GM10847 (cell line): Measurements from ENCODE around the gene DNAAF1.

ENCODE experiments used
- POLR2A ChIP-seq: IDR thresholded peaks from 2 replicates; pipeline ENCODE4 v1.6.1; 2011; ENCODE audit not compliant: insufficient read length; ENCODE audit errors: extremely low read depth

Gene DNAAF1

DNA sequence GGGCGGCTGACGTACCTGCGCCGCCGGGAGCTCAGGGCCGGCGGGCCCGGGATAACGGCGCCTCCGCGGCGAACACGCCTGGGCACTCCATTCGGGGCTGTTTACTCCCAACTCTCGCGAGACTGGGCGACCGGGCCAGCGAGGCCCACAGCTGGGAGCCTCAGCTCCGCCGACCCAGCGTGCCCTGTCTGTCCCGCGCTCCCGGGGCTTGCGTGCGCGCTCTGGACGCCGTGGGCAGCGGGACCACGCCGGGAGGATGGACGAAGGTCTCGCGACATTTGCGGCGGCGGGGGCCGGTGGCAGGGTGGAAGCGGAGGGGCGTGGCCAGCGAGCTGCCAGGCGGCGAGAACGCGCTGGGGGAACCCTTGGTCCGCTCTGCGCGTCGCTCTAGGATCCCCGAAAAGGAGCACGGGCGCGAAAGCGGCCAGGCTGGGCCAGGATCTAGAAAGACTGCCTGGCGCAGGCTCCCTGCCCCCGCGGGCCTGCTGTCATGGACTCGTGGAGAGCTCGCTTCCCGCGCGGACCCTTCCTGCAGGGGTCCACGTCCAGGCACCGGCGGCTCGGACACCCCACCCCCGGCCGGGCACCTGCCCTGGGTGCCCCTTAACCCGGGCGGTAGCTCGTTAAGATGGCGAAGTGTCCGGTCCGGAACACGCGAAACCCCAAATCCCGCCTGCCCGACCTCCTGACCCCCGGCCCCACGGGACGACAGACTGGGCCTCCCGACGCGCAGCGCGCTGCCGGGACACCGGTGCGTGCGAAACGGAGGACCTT lies 28.2 kb upstream of the DNAAF1 start, which contains the start of gene MBTPS1:
TSS of gene MBTPS1 (minus strand) at position 223 of the 774 bp plus-strand sequence. CDS start 15,159 bp downstream, outside the sequence.
- TF ChIP-seq POLR2A = peak; percentile 53

DNA sequence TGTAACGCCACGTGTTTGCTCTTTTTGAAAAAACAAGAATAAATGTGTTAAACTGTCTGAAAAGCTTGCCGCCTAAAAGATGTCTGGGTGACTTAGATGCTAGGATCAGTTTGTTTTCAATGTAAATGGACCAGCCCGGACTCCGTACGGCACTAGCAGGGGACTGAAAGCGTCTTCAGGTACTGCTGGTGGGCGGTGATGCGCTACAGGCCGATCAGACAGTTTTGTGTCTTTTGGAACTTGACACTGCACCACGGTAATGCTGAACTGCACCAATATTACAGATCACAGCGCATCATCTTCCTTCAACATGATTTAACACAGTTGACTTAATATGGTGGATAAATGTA lies 27.6 kb upstream of the DNAAF1 start:
- no peak for TF ChIP-seq POLR2A

DNA sequence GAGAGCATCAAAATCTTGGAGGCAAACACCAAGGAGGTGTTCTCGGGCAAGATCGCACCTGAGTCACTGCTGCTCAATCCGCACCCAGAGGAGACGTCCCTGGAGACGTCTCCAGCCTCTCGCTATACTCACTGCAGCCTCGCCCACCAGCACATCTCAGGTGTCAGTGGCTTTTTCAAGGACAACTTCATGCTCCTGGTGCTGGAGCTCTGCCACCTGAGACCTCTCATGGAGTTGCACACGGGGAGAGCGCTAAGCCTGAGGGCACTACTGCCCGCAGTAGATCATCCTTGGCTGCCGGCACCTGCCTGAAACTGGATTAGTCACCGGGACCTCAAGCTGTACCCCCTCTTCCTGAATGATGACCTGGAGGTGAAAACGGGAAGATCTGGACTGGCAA lies 25.7 kb upstream of the DNAAF1 start:
- TF ChIP-seq POLR2A = no peak

DNA sequence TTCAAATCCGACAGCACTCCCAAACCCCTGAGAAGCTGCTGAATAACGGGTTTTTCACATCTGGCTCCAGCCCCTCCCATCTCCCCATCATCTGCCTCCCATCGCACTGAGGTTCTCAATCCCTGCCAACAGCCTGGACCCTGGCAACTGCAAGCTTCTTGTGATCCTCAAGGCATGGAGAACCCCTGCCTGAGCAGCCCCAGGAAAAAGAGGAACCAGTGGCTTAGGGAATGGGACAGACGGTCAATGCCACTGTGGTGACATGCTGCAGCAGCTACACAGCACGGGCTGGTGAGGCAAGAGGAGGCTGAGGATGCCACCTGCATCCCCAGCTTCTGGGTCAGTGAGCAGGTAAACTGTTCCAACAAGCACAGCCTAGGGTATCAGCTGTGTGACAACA lies 25.1 kb upstream of the DNAAF1 start:
- TF ChIP-seq POLR2A = no peak

DNA sequence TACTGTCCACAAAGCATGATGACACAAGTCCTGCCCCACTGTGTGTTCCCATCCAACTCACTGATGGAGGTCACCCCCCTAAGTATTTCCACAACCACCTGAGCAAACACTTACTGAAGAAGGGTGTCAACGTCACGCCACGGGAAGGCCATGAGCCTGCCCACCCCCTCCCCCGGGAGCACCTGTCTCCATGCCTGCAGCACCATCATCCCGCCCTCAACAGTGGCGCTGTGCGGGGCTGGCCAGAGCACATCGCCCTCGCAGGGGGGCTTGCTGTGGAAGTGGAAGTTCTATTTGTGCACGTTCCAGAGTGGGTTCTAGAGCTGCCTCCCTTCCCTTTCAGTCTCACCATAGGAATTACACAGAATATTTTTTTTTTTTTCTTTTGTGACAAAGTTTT lies 24.1 kb upstream of the DNAAF1 start:
- no peak for TF ChIP-seq POLR2A

DNA sequence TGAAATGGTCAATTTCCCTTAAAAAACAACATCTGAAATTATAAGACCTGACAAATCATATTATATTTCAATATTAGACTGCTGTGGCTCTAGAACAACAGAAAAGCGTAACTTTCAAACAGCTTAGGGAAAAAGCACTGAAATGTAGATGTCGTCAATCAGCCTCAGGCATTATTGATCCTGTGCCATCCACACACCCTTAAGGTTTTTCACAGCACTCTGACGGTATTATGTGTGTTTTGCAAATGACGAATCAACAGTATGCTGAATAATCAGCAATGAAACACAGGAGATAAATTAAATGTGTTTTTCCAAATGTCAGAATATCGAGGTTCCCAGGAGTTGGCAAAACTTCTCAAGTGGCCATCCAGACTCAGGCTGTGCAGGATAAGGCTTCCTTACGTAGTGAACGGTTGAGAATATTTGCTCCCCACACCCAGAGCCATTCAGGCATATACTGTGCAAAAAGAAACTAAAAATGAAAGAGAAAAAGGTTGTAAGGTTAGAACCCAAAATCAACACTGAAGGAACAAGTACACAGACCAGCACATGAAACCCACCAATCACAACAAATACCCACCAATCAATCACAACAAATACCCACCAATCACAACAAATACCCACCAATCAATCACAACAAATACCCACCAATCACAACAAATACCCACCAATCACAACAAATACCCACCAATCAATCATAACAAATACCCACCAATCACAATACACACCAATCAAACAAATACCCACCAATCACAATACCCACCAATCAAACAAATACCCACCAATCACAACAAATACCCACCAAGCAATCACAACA lies 20.6 kb upstream of the DNAAF1 start:
- TF ChIP-seq POLR2A = no peak

DNA sequence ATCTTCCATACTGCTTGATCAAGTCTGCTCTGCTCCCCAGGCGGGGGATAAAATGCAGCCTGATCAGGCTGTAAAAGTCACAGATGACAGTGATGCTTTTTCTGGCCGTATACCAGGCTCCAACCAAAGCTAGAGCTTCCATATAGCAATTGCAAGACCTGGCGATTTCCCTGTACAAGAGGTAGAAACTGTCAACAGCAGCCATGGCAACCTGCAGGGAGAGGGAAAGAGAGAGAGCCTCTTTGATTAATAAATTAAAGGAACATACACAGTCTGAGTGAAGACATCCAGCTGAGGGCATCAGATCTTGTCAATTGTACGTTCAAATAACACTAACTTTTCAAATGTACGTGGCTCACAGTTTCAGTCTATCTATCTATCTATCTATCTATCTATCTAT lies 14.0 kb upstream of the DNAAF1 start:
- no peak for TF ChIP-seq POLR2A

DNA sequence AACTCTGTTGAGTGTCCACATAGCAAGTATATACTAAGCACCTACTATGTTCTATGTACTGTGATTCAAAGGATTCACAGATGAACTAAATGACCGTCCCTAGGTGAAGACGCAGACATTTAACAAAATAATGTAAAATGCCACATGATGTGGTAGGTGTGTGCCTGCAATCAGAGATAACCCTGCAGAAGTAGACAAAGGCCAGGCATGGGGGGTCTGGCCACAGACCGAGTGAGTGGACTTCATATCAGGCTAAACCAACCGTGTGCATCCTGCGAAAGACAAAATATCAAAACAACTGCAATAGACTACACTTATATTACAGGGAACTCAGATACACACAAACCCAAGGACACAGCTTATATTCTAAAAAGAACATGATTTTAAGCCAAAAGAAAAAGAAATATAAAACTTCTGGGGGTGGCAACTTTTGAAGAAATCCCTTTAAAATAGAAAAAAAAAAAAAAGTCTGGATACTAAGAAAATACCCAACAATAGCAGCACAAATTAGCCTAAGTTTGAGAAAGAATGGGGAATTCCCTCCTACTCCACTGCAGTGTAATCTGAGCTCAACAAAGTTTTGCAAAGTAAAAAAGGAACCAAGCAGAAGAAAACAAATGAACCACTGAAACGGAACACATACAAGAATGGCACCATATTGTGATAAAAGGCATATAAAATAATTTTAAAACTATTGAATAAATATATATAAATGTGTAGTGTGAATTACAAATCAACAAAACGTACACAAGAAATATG lies 12.4 kb upstream of the DNAAF1 start:
- TF ChIP-seq POLR2A = no peak

DNA sequence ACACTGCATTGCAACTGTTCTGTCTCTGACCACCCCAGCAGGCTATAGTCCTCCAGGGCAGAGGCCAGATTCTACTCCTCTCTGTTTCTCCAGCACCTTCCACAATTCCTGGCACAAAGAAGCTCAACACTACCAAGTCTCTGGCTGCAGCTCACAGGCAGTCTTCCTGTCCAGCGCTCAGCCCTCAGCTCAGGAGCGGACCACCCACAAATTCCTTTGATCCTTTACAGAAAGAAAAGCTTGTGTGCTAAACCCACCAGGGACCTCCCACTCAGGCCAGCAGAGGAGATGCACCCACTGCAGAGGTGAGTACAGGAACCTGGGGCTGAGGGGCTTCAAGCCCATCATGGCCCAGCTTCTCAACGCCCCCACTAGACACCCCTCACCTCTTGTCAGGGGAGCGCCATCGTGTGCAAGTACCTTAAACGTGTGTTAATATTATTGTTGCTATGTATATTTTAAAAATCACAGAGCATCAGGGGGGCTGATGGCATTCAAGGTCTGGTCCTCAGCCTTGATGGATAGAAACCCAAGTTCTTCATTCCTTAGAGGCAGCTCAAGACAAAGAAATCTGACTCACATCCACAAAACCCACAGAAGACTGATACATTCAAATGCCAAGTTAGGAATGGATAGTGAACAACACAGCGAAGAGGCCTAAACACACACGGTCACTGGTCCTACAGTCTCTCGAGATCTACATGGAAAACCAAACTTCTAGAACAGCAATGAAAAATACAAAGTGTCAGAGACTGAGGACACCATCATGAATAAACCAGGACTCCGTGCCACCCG lies 8.6 kb upstream of the DNAAF1 start:
- no peak for TF ChIP-seq POLR2A

DNA sequence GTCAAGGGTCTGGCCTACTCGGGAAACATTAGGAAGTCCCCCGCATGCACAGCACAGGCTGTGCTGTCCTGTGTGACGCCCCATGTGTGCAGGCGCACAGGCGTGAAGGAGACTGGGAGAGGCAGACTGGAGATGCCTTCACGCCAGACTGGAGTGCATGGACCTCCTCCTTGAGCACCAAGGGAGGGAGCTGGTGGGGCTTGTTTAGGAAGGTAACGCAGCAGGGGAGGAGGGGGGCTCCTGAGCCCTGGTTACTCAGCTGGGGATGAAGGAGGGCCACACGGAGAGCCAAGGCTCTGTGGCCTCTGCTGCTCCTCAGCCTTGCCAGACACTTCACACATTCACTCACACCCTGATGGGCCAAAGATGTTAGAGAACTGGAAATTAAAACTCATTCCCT lies 7.8 kb upstream of the DNAAF1 start:
- no peak for TF ChIP-seq POLR2A

DNA sequence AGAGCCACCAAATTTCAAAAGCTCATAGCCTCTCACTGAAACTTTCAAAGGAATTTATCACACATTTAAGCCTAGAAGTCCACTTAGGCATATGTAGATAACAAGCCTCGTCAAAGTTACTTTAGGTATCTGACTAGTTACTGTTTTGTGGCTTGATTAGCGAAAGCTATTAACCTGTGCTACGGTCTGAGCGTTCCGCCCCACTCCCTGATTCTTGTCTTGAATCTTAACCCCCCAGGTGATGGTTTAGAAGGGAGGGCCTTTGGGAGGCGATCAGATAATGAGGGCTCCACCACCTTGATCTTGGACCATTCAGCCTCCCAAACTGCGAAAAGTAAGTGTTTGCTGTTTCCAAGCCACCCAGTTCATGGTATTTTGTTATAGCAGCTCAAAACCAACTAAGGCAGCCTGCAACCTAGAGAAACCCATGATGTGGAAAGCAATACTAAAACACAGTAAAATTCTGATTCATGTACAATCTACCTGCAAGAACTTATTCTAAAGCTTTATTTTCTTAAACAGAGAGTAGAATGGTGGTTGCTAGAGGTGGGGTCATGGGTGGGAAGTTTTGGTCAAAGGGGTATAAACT lies 7.2 kb upstream of the DNAAF1 start:
- no peak for TF ChIP-seq POLR2A

DNA sequence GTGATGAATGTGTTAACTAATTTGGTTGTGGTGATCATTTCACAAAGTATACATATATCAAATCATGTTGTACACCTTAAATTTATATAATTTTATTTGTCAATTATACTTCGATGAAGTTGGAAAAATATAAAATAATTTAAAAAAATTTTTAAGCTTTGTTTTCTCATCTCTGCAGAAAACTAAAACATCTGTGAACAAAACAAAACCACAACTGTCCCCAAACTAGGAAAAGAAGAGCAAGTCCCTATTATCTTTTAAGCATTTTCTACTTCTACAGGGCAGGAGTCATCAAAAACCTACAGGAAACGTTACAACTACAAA lies 6.6 kb upstream of the DNAAF1 start:
- no peak for TF ChIP-seq POLR2A

DNA sequence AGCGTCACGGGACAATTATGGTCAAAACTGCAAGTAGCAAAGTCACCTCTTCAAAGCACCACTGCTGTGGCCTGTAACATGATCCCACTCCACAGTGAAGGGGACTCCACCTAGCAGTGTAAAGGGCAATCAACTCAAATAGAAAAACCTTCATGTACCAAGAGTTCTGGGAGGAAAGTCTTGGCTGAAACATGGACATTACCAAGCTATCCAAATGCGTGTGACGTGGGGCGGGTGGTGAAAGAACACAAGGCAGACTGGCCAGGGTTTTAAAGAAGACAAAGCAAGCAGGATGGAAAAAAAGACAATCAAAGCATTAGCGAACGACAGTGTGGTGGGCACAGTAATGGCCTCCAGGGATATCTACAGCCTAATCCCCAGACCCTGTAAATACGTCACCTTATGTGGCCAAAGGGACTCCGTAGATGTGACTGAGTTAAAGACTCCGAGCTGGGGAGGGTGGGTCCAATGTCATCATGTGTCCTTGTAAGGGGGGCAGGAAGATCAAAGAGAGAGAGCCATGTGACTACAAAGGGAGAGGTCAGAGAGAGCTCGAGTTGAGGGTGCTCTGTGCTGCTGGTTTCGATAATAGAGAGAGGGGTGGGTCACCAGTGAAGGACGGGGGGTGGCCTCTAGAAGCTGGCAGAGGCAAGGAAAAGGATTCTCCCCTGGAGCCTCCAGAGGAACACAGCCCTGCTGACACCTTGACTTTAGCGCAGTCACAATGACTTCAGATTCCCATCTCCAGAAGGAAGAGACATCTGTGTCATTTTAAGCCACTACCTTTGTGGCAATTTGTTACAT lies 6.1 kb upstream of the DNAAF1 start:
- no peak for TF ChIP-seq POLR2A

DNA sequence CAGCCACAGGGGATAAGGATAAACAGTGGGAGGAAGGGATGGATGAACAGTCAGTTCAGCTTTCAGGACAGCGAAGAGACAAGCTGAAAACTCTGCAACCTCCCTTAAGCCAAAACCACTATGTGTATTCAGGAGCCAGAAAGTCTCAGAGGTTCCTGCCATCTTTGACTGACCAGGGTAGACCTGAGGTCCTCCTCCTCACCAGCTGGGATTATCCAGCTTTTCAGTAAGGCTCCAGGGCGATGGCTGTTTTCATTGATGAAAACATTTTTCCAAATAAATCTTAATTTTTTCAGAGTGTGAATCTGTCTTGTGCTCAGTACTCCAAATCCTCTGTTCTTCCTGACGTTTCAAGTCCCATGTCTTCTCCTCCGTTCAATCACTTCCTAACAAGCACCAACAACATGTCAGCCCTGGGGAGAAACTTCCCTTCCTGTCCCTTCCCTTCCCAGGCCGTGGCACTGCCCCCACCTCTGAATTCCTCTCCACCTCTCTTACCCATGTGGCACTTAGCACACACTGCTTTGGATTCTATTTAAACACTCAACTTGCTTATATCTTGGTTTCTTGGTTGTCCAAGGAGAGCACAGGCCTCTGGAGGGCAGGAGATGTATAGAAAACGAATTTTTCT lies 5.4 kb upstream of the DNAAF1 start:
- no peak for TF ChIP-seq POLR2A

DNA sequence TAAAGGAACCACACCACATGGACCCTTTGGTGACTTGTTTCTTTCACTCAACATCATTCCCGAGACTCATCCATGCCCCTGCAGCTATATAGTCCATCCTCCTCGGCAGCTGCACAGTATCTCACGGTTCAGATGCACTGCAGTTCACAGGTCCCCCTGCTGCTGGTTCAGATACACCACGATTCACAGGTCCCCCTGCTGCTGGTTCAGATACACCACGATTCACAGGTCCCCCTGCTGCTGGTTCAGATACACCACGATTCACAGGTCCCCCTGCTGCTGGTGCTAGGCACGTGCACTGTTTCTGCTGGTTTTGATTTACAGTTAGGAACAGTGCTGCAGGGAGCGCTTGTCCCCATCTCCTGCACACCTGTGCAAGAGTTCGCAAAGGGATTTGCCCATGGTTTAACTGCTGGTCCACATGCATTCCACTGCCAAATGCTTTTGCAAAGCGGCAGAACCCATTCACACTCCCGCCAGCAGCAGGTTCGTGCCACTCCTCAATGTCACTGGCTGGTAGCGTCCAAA lies 3.9 kb upstream of the DNAAF1 start:
- no peak for TF ChIP-seq POLR2A
